Activated CD8-positive, alpha-beta memory T cell treated with anti-CD3 and anti-CD28 coated beads, Interleukin-2, amount 50 U/mL, for 24 hours (primary cell): ENCODE measurements around the gene LCA5L.
A peak's percentile ranks its signal among the peaks of the same experiment; 100 is the strongest.
"Not testable (repeated sequence)": the region's sequence is repeated elsewhere in the genome, so short reads cannot be mapped to it uniquely, and the experiment has no call there.

Experiments used
- DNase-seq: peaks from one replicate; pipeline ENCODE4 v3.0.0-alpha.2; 2020; ENCODE audit errors: extremely low read depth

The LCA5L gene

DNA sequence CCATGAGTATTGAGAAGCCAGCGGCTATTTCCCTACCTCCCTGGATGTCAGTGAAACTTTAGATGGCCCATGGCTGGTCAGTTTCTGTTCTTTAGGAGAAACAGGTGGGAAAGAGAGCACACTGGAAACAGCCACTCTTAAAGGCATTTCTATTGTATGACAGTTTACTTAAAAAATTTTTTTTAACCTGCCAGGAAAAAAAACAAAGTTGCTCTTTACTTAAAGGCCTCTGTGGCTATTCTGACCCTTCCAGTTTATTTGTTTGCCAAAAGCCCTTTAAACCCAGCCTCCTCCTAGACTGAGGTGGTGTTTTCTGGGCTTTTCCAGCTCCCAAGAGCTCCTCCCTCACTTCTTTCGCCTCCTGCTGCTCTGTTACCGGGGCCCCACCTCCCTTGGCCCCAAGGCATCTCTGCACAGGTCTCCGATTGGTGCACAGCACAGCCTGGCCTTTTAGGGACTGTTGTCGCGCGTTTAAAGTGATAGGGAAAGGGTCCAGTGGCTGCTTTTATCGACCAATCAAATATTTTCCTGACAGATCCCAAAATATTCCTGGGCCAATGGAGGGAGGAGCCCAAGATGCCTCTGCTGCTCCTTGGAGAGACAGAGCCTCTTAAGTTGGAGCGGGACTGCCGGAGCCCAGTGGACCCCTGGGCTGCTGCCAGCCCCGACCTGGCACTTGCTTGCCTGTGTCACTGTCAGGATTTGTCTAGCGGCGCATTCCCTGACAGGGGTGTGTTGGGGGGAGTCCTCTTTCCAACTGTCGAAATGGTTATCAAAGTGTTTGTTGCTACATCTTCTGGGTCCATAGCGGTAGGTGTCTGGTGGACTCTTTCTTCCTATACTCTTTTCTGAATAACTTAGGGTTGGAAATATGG is 6.0 kb upstream of the LCA5L start, which contains the start of gene SH3BGR:
Gene SH3BGR (plus strand): TSS at position 639 of the 875 bp plus-strand sequence. CDS start 127 bp downstream, at position 766.
- no peak for DNase-seq

DNA sequence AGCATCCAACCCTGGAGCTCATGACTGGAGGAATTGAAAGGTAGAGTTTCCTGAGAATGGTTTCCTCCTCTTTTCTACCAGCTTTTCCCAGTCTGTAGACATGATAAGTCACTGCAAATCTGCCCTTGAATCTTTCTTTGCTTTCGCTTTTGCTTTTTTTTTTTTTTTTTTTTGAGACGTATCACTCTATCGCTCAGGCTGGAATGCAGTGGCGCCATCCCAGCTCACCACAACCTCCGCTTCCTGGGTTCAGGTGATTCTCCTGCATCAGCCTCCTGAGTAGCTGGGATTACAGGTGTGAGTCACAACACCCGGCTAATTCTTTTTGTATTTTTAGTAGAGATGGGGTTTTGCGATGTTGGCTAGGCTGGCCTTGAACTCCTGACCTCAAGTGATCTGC is 1.7 kb upstream of the LCA5L start:
- DNase-seq = no peak

DNA sequence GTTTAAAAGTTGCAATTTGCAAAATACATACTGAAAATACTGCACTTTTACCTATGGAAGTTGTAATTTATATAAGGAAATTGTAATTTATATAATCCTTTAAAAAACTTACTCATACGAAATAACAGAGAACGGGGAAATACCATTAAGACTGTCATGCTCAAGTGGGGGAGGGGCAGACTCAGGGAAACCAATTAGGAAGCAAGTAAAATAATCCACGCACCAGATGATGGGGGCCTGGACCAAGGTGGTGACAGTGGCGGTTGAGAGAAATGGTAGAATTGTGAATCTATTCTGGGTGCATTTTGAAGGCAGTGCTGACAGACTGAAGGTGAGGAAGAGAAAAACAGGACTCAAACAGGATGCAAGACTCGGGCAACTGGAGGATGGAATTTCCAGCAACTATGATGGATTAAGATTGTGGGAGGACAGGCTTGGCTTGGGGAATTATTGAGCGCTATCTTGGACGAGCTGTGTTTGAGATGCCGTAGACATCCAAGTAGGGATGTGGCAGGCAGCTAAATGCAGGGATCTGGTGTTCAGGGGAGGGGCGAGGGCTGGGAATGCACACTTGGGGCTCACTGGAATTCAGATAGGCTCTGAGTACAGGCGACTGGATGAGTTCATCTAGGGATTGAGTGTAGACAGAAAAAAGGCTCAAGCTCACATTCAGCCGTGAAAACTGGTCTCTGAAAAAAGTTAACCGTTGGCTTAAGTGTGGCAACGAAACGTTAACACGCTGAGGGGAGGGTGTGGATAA is 977 bp downstream of the LCA5L start:
- no peak for DNase-seq

DNA sequence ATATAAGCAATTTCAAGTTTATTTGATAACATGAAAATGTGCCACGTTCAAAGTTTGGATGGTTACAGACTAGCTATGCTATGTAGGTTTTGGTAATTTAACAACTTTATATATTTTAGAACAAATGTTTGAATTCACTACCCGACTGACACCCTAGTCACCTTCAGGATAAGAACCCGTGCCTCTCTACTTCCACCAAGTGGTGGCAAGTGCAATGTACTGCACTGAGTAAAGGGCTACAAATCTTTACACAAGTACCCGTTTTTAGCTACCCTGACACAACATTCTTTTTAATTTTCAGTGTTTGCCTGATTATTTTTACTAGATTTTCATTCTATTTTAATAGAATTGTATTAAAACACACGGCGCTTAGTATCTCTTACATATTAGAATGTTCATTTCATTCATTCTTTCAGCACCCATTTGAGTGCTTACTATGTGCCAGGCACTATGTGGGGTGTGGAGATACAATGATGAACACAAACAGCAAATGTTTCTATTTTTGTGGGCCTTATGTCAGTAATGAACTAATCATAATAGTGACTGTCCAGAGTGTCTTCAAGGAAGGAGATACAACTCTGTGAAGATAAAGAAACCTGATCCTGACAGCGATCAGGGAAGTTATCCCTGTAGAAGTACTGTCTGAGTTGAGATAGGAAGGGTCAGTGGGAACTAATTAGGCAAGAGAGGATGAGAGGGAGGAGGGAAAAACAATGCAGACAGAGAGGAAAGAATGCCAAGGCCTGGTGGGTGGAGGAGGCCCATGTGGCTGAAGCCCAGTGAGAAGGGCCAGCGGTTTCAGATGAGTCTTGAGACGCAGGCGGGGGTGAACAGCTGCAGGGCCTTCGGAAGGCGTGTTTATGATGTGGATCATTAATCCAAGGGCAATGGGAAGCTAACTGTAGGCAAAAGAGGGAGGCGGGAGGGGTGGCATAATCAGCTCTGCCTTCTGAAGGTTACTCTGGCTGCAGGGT is 3.8 kb downstream of the LCA5L start:
- no peak for DNase-seq

DNA sequence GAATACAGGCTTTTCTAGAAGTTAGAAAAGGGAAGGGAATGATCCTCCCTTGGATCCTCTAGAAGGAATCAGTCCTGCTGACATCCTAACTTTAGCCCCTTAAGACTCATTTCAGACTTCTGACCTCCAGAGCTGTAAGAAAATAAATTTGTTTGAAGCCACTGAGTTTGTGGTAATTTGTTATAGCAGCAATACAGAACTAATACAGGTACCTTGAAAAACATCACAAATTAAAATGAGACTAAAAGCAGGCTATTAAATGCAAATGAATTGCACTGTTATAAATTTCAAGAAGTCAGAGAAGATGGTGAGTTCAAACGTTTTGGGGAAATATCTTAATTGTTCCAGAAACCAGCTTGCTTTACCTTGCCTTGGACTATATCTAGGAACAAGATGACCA is 6.3 kb downstream of the LCA5L start:
- no peak for DNase-seq

DNA sequence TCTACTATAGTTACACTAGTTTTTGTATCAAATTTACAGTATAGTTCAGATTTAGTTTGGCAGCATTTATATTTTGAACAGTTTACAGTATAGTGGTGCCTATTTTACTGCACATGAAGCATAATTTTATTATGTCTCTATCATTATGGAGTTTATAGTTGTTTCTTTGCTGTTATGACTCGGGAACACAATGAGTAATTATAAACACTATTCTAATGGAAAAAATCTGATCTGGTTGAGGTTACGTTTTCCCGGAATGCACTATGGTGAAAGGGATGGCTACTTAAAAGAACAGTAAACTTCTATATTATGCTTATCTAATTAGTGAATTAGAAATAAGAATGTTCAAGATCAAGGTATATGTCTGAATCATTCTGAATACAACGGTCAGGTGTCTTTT is 10.6 kb downstream of the LCA5L start:
- no peak for DNase-seq

DNA sequence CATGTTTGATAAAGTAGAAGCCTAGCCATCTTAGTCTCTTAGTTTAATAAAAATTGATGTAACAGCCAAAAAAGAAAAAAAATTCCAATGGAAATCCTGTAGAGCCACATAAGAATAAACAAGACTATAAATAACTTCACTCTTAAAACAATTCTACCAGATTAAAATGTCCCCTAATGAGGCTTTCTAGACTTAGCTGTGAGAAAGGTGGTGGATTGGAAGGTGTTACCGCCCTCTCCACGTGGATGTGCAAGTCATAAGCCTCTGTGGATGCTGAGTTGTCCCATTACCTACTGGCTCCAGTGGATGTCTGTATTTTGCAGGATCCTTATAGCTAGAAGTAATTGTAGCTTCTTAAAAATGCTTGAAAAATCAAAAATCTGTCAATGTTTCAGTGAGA is 14.6 kb downstream of the LCA5L start:
- no peak for DNase-seq

DNA sequence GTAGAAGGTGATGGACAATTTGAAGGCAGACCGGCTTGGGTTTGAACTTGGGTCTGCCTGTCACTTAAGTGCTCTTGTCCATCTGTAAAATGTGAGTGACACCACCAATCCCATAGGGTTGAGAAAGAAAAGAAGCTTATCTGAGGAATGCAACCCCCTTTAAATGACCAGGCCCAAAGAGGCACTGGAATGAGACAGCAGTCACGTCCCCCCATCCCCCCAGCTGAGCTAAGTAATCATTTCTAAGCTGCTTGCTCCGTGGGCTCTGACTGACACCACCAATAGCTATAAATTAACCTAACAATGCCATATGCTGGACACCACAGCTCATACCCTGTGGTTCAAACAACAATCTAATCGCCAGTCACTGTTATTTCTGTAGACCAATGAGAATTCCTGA is 15.1 kb downstream of the LCA5L start:
- DNase-seq = no peak

DNA sequence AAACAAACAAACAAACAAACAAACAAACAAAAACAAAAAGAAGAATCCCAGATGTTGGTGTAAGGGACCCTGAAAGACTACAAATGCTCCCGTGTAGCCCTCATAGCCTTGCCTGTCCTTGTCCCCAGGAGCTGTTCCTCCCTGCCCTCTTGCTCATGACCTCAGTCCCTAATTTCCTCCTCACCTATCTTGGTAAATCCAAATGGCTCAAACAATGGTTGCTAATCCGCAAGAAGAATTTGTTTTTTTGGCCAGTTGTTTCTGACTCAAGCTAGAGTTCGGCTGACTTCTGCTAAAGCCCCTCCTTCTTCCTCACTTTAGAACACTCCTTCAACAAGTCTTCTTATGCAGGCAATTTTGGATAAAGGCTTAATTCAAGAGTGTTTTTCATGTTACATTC is 15.6 kb downstream of the LCA5L start:
- no peak for DNase-seq

DNA sequence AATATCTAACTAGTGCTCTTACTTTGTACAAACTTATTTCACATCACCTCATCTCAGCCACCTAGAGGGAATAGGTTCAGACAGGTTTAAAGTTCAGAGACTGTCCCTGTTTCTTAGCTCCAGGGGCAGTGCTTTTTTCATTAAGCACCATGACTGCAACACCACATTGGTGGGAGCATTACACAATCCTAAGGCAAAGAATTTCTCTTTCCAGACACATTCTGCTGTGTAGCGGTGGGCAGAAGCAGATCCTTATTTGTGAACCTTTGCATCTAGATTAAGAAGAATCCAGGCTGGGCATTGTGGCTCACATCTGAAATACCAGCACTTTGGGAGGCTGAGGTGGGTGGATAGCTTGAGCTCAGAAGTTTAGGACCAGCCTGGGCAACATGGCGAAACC is 16.1 kb downstream of the LCA5L start:
- DNase-seq = no peak

DNA sequence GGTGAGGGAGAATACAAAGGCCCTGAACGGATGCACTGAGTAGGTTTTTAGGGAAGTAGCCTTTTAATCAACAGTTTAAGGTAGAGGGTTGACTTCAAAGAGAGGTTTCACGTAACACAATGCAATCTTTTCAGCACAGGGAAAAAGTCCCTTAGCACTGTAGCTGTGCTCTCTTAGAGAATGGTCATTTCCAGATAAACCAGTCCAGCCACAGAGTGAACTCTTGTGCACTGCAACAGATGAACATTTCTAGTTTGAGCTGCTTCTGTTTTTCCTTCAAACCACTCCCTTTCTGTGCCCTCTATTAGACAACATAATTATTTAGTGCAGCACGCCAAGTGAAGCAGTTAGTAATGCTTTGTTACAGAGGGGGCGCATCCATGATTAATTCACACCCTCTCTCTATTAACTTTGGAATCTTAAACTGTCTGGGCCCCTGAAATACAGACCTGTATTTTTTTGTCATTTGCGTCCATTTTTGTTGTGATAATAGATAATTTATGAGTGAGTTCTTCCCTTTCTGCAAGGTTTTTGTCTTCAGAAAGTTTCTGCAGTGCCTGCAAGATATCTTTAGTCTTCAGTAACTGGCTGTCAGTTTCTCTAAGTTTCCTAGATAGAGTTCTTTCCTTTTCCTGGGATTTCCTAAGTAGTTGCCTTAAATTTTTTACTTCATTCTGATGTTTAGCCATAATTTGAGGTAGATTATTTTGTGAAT is 22.9 kb downstream of the LCA5L start:
- no peak for DNase-seq

DNA sequence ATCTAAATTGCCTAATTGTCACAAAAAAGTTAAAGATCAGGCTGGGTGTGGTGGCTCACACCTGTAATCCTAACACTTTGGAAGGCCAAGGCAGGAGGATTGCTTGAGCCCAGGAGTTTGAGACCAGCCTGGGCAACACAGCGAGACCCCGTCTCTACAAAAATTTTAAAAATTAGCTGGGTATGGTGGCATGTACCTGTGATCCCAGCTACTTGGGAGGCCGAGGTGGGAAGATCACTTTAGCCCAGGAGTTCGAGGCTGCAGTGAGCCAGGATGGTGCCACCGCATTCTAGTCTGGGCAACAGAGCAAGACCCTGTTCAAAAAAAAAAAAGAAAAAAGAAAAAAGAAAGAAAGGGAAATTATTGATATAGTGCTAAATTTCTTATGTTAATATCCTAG is 26.4 kb downstream of the LCA5L start:
- not testable (repeated sequence) for DNase-seq

DNA sequence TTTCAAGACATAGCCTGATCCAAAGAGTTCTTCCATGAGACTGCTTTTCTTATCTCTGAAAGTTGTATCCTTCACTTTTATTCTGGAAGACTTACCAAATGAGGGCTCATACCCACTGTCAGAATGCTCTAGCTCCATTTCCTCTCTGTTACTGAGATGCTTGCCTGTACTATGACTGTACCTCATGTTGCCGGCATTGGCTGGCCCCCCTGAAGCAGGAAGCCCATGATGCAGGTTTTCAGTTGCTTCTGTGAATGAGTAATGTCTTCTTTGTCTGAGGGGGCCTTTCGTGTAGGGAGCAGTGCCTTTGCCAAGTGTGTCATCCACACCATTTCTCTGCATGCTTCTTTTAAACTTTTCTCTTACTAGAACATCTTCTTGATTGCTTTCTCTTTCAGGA is 39.5 kb downstream of the LCA5L start:
- DNase-seq = no peak

DNA sequence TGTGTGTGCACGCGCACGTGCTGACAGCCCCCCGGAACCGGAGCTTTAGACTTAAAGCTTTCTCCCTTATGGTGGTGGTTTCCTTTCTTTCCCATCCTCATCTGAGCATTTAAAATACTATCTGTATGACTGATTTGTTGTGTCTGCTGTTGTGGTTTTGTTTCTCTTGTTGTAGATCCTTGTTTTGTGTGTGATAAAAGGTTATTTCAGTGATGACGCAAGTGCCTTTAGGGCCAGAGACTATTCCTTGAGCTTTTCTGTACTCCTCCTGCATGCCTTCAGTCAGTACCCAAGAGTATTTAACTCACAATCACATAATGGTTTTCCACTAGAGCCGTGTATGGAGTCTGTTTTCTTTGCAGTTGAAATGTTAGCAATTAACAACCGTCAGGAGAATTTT is 45.4 kb downstream of the LCA5L start:
- DNase-seq = no peak

DNA sequence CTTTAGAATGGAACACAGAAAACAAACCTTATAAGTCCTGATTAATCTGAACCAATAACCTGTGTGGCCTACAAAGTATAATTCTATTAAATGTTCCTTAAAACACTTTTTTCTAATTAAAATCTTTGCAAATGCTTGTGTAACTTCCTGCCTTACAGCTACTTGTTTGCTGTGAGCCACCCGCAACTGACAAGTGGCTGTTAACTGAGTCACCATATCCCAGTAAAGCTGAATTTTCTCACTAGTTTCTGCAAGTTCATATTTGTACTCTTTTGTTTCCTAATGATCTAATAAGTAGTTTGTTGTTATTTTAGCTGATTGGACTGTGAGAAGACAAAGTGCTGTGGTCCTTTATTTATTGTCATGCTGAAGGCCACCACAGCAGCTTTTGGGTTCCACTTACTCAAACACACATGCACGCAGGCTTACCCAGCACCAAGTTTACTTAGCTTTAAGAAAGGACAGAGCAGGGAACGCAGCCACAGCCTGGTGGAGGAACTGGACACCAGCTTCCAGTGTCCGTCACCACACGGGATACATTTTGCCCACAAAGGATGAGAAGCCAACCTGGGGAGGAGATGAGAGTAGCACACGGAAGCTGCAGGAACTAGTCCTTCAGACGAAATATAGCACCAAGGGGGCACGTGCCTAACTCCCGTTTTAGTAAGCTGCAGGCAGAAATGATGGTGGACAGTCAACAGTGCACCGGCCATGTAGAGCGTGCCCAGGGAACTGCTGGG is 47.8 kb downstream of the LCA5L start:
- no peak for DNase-seq

DNA sequence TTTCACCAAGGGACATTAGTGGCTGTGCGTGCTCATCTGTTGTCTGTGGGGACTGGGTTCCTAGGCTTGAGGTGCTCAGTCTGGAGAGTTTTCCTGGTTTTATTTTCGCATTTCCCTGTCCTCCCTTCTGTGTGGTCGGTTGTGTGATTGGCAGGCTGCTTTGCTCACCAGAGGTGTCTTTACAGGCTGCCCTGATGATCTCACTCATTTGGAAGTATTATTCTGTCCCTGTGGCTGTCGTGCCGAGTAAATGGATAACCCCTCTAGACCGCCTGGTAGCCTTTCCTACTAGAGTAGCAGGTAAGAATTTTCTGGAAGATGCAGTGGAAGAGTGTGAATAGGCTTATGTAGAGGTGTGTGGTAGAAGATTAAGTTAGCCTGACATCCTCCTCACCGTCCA is 52.6 kb downstream of the LCA5L start:
- DNase-seq = no peak

DNA sequence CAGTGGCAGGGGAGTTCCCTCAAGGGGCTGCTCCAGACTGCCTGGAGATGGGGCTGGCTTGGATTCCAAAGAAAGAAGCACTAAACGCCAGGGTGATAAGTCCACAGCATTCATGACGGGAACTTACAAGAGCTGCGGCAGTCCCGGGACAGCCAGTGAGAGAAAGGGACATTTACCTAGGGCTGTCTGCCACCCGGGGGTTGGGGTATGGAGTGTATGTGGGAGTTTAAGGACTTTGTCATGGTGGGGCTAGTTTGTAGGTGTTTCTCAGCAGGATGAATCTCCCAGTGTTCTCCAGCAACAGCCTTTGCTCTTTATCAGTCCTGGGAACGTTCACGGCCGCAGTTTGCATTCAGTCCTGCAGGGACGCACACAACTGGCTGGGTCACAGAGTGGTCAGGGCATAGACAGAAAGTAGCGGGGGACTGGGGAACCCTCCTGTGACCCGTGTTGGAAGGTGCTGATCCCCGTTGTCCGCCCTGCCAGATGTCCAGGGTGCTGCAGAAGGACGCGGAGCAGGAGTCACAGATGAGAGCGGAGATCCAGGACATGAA is 55.3 kb downstream of the LCA5L start:
- no peak for DNase-seq

DNA sequence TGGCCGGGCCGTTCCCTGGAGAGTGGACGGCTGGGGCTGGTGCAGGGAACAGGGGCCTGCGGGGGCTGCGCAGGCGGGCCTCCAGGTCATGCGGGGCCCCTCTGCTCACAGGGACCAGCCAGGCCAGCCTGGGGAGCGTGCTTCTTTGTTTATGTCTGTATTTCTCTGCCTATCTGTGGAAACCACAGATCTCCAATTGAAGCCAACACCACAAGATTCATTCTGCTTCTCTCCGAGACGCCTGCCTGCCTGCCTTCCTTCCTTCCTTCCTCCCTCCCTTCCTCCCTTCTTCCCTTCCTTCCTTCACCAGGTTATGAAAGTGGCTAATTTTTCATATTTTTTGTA is 56.8 kb downstream of the LCA5L start:
- no peak for DNase-seq

DNA sequence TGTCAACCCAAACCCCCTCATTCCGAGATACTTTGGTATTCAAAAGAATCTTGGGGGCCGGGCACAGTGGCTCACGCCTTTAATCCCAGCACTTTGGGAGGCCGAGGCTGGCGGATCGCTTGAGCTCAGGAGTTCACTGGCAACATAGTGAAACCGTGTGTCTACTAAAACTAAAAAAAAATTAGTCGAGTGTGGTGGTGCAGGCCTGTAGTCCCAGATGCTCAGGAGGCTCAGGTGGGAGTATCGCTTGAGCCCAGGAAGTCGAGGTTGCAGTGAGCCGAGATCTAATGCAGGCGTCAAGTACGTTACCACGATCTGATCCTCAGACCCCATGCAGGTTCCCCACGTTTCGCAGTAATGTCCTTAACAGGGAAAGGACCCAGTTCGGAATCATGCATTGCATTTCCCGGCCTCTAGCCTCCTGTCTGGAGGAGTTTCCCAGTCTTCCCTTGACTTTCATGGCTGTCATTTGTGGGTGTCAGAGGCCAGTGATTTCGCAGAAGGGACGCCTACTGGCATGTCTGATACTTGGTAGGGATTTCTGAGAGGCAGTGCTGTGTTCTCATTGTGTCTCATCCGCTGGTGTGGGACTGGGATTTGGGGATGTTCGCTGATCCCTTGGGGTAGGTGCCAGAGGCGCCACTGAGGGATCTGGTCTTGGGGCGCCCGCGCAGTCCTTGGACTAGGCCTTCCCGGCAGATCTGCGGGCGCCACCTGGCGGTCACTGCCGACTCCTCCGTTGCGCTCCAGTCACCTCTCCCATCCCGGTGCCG is 57.4 kb downstream of the LCA5L start:
- DNase-seq = peak; percentile 70
